Measurements from ENCODE around the gene GINS2. TPM values are rescaled to one million over a fixed set of nuclear protein-coding genes. Genes with fewer than 3 reads are reported as not detected.
A peak's percentile ranks its signal among the peaks of the same experiment; 100 is the strongest.

GINS2 gene
- total RNA-seq, 1 experiment from 2014 or later, result 71.9 TPM

GRCh38 chr16:85717393-85718152 lies 28.8 kb upstream of the GINS2 start:
- Histone ChIP-seq H3K27me3 (replicated peaks; ENCODE audit: insufficient read depth, low read depth, low read length, poor library complexity) (no peaks in the 10 kb centered on the region), H3K4me3 (ENCODE audit: low read depth, low read length, poor library complexity, severe bottlenecking) (no peak overlapping the region), H3K4me1 (ENCODE audit: insufficient read depth, low read length, poor library complexity, severe bottlenecking) (peaks cover 23% of the 10 kb centered on the region), H3K27ac (ENCODE audit: low read depth, low read length, poor library complexity, severe bottlenecking) (no peak overlapping the region), H3K36me3 (ENCODE audit: insufficient read depth, low read length, poor library complexity, severe bottlenecking) (no peaks in the 10 kb centered on the region), H3K9me3 (ENCODE audit: low read depth, low read length, poor library complexity, severe bottlenecking) (no peaks in the 10 kb centered on the region)
- DNase-seq (ENCODE audit: low spot score), result peak; percentile 70
- BruUV-seq (replicated peaks), result no TSS peak
- intact Hi-C loops (cut with micrococcal nuclease; ENCODE audit: unreplicated experiment), result loop anchor here (1.0 to 10.0 kb wide), 5 partner anchors 42 to 603 kb away; partner anchors contain the start of gene CIBAR2
- CTCF ChIA-PET, result interaction anchor here (0.6 to 0.8 kb wide), 2 partner anchors 91 to 296 kb away, joined by 3 read pairs; no protein-coding TSS in a partner anchor
- POLR2A ChIA-PET (ENCODE audit: low non-redundant PET), result no interaction called here
- TF ChIP-seq EZH2 (IDR thresholded peaks at IDR 0.05; ENCODE audit: borderline replicate concordance, low read depth, low read length, poor library complexity, severe bottlenecking) (no peak), CTCF (conservative IDR thresholded peaks at IDR 0.05; ENCODE audit: low read depth, low read length) (peak; percentile 80)

- peak; percentile 50 for DNase-seq (ENCODE audit: low spot score)
- Histone ChIP-seq H3K27ac (ENCODE audit: low read depth, low read length, poor library complexity, severe bottlenecking) (no peak overlapping the region), H3K4me1 (ENCODE audit: insufficient read depth, low read length, poor library complexity, severe bottlenecking) (peaks cover 23% of the 10 kb centered on the region), H3K36me3 (ENCODE audit: insufficient read depth, low read length, poor library complexity, severe bottlenecking) (no peaks in the 10 kb centered on the region), H3K27me3 (replicated peaks; ENCODE audit: insufficient read depth, low read depth, low read length, poor library complexity) (no peaks in the 10 kb centered on the region), H3K9me3 (ENCODE audit: low read depth, low read length, poor library complexity, severe bottlenecking) (peaks cover 3% of the 10 kb centered on the region), H3K4me3 (ENCODE audit: low read depth, low read length, poor library complexity, severe bottlenecking) (no peak overlapping the region)
- BruUV-seq (replicated peaks), result no TSS peak
- TF ChIP-seq EZH2 (IDR thresholded peaks at IDR 0.05; ENCODE audit: borderline replicate concordance, low read depth, low read length, poor library complexity, severe bottlenecking) (no peak), CTCF (conservative IDR thresholded peaks at IDR 0.05; ENCODE audit: low read depth, low read length) (no peak)
- ChIA-PET POLR2A (ENCODE audit: low non-redundant PET) (no interaction called here), CTCF (interaction anchor here (0.6 to 1.9 kb wide), 2 partner anchors 101 to 240 kb away, joined by 4 to 7 read pairs; no protein-coding TSS in a partner anchor)
- intact Hi-C loops (cut with micrococcal nuclease; ENCODE audit: unreplicated experiment), result loop anchor here (5.0 to 10.0 kb wide), 3 partner anchors 324 to 602 kb away; partner anchors contain the start of gene CIBAR2
Observed at GRCh38 chr16:85716680-85717038, 27.9 kb upstream of the GINS2 start.

GRCh38 chr16:85716022-85716679 lies 27.4 kb upstream of the GINS2 start:
- peaks cover 23% of the 10 kb centered on the region for H3K4me1 ChIP-seq (ENCODE audit: insufficient read depth, low read length, poor library complexity, severe bottlenecking)
- BruUV-seq (replicated peaks), result no TSS peak
- ChIA-PET CTCF (interaction anchor here (0.5 to 1.9 kb wide), 3 partner anchors 100 to 1604 kb away, joined by 4 to 14 read pairs (median 4); no protein-coding TSS in a partner anchor), POLR2A (ENCODE audit: low non-redundant PET) (no interaction called here)
- H3K4me3 ChIP-seq (ENCODE audit: low read depth, low read length, poor library complexity, severe bottlenecking), result no peak overlapping the region
- H3K27ac ChIP-seq (ENCODE audit: low read depth, low read length, poor library complexity, severe bottlenecking), result peak overlapping the region; percentile 25
- H3K27me3 ChIP-seq (replicated peaks; ENCODE audit: insufficient read depth, low read depth, low read length, poor library complexity), result no peaks in the 10 kb centered on the region
- TF ChIP-seq CTCF (conservative IDR thresholded peaks at IDR 0.05; ENCODE audit: low read depth, low read length), result no peak
- no peak for TF ChIP-seq EZH2 (IDR thresholded peaks at IDR 0.05; ENCODE audit: borderline replicate concordance, low read depth, low read length, poor library complexity, severe bottlenecking)
- peaks cover 3% of the 10 kb centered on the region for H3K9me3 ChIP-seq (ENCODE audit: low read depth, low read length, poor library complexity, severe bottlenecking)
- intact Hi-C loops (cut with micrococcal nuclease; ENCODE audit: unreplicated experiment), result loop anchor here (5.0 to 10.0 kb wide), 3 partner anchors 324 to 601 kb away; partner anchors contain the start of gene CIBAR2
- no peak for DNase-seq (ENCODE audit: low spot score)
- H3K36me3 ChIP-seq (ENCODE audit: insufficient read depth, low read length, poor library complexity, severe bottlenecking), result no peaks in the 10 kb centered on the region

Data from A673 (cell line).